HG02943 (cell line): ENCODE data around the gene TRIP6.

ENCODE experiments used
- ATAC-seq: cut with Tn5 transposase; IDR thresholded peaks from one replicate; pipeline ENCODE4 v1.9.1; 2021; ENCODE audit warnings: mild to moderate bottlenecking, low read depth, moderate library complexity; ENCODE audit not compliant: unreplicated experiment

Gene TRIP6

GRCh38 chr7:100867040-100867775 is at the start of gene TRIP6:
Gene TRIP6 (plus strand): TSS chr7:100867387. CDS start chr7:100867498, 111 bp downstream.
- no peak for ATAC-seq

GRCh38 chr7:100818366-100818765 is 48.8 kb upstream of the TRIP6 start:
- ATAC-seq: no peak

- ATAC-seq: no peak
These were observed 48.4 kb upstream of the TRIP6 start for GRCh38 chr7:100818825-100819224.

- ATAC-seq: no peak
These were observed 47.6 kb upstream of the TRIP6 start for GRCh38 chr7:100819586-100819985.

GRCh38 chr7:100822236-100823139 is 44.7 kb upstream of the TRIP6 start:
- ATAC-seq: no peak

DNA sequence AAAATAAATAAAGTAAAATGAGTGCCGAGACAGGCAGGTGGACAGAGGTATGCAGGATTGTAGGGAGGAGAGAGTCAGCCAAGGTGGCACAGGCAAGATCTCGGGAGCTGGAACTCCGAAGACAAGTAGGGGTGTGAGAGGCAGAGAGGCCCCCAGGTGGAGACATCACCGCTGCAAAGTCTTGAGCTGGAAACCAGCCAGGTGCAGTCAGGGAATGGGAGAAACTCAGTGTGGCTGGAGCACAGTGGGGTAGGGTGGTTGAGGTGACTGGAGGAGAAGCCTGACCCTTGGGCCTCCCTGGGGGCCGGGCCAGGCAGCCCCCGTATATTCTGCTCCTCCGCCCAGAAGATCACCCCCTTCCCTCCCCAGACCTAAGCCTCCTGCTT is 44.1 kb upstream of the TRIP6 start:
- ATAC-seq: no peak

- no peak for ATAC-seq
These were observed 43.7 kb upstream of the TRIP6 start for GRCh38 chr7:100823534-100823933.

DNA sequence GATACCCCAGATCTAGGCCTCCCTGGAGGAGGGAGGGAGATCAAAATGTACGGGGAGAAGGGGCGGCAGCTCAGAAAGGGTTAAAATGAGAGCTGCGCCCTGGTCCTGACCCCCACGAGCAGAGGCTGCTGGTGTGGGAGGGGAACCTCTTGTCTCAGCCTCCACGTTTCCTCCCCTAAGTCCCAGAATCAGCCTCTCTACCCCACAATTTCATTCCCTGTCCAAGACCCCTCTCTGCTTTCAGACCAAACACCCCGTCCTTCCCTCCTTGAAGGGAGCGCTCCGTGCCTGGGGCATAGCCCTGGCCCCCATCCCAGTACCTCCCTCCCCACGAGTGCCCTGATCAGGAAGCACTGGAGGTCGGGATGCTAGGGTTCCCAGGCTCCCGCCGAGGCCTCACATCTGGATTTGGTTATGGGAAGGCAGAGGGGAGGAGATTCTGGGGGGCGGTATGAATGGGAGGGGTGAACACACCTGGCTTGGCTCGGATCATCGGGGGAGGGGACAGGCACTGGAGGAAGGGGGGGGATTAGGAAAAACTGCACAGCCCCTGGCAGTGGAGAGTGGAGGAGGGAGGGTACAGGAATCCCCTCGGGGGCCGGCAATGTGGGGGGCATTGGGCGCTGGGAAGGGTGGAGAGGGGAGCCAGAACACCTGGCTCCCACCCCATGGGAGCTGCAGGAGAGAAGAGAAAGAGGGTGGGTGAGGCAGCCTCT is 42.5 kb upstream of the TRIP6 start:
- ATAC-seq: no peak

DNA sequence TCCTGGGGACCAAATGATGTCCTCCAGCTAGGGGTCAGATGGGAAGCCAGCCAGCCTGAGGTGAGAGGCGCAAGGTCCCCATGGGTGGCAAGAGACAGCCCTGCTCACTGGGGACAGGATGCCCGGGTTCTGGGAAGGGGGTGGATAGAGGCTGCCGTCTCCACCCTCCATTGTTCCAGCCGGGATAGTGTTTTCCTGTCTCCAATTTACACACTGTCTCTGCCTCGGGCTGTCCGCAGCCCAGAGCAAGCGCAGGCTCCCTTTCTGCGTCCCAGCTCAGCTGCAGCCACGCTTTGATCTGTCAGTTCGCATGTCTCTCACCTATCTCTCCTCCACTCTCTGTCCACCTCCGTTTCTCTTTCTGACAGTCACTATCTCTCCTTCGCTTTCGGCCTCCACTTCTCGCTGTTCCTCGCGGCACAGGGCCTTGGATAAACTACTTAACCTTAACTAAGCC is 41.9 kb upstream of the TRIP6 start:
- ATAC-seq: no peak

GRCh38 chr7:100825751-100826513 is 41.3 kb upstream of the TRIP6 start:
- ATAC-seq: no peak

DNA sequence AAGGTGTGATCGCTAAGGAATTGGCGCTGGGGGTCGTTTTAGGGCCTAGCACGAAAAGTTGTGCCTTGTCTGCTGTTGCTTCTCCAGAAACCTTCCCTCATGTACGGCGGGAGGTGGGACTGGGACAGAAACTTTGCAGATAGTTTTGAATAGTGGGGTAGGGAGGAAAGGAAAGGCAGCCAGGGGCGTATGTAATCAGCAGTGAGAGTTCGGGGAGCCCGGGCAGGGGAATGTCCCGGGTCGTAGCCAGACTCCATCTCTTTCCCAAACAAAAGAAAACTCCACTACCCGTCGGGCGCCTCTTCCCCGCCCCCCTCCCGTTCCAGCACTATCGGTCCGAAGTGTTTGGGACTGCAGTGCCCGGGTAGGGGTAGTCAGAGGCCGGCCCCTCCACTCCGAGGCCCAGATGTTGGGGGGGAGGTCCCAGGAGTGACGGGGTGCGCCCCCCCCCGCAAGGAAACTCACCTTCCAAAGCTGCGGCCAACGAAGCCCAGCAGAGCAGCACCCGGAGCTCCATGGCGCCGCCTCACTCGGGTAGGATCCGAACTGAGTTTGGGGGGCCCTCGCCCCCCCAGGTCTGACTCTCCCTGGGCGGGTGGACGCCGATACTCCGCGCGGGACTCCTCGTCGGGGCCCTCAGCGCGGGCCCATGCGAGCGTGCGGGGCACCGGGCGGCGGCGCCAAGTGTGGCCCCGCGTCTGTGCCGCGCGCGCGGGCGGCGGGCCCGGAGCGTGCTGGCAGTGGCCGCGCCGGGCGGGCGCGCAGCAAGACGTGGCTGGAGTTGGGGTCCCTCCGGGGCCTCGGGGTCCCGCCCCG is 40.5 kb upstream of the TRIP6 start:
- ATAC-seq: no peak

GRCh38 chr7:100827330-100828226 is 39.6 kb upstream of the TRIP6 start, which contains the start of gene EPHB4:
Gene EPHB4 (minus strand): TSS chr7:100827523. CDS start chr7:100827030, 493 bp downstream.
- no peak for ATAC-seq

- ATAC-seq: no peak
These were observed 38.0 kb upstream of the TRIP6 start for GRCh38 chr7:100829150-100829716.

DNA sequence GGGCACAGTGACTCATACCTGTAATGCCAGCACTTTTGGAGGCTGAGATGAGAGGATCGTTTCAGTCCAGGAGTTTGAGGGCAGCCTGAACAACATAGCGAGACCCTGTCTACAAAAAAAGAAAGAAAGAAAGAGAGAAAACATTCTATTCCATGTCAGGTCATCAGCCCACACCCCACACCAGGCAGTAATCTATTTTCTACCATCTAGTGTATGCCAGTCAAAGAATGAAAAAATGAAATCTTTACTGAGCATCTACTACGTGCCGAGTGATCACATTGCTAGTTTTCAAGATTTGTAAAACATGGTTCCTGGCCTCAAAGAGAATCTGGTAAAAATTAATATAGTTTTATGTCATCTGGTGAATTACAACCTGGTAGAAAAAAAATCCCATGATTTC is 36.8 kb upstream of the TRIP6 start:
- ATAC-seq: no peak

GRCh38 chr7:100832281-100832633 is 34.9 kb upstream of the TRIP6 start:
- ATAC-seq: no peak

- no peak for ATAC-seq
These were observed 31.0 kb upstream of the TRIP6 start for GRCh38 chr7:100835903-100836811.

- no peak for ATAC-seq
These were observed 30.4 kb upstream of the TRIP6 start for GRCh38 chr7:100836812-100837098.
